NCI-H2196 treated with DMSO at 0.1 percent for 48 hours (cell line): ENCODE measurements around the gene NOXA1.
"Not testable (repeated sequence)": the region's sequence is repeated elsewhere in the genome, so short reads cannot be mapped to it uniquely, and the experiment has no call there.

Experiments used
- DNase-seq: peaks from one replicate; lab custom pipeline; 2025; ENCODE audit not compliant: unreplicated experiment; lab: John Stamatoyannopoulos, UW

NOXA1 gene

DNA sequence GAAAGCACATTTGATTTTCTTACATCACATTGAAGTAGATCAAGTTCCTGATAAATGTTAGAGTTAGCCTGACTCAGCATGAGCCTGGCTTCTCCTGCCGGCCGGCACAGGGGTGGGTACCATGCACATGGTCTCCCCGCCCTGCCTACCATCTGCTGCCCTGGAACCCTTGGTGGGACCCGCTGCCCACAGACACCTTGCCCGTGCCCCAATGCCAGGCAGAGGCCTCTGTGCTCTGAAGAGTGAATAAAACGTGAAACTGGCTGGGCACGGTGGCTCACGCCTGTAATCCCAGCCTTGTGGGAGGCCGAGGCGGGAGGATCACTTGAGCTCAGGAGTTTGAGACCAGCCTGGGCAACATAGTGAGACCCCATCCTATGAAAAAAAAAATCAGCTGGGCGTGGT is 17.5 kb upstream of the NOXA1 start:
- no peak for DNase-seq

DNA sequence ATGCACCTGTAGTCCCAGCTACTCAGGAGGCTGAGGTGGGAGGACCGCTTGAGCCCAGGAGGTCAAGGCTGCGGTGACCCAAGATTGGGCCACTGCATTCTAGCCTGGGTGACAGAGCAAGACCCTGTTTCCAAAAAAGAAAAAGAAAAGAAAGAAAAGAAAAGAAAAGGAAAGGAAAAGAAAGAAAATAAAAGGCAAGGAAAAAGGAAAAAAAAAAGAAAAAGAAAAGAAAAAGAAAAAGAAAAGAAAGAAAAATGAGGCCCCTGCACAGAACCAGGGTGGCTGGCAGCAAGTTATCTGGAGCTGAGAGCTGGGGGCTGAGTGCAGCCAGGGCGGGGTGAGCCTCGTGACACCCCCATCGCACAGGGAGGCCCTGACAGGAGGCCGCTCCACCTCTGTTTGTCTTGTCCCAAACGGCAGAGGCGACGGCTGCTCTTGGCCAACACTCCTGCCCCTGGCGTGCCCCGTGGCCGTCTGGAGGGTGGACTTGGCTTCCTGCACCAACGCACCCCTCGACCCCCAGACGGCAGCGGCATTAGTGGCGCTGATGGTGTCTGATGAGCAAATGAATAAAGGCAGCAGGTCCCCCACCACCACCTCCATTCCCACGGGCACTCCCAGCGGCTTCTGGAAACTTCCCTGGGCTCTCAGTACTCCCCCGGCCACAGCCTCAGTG is 17.0 kb upstream of the NOXA1 start:
- DNase-seq: no peak

DNA sequence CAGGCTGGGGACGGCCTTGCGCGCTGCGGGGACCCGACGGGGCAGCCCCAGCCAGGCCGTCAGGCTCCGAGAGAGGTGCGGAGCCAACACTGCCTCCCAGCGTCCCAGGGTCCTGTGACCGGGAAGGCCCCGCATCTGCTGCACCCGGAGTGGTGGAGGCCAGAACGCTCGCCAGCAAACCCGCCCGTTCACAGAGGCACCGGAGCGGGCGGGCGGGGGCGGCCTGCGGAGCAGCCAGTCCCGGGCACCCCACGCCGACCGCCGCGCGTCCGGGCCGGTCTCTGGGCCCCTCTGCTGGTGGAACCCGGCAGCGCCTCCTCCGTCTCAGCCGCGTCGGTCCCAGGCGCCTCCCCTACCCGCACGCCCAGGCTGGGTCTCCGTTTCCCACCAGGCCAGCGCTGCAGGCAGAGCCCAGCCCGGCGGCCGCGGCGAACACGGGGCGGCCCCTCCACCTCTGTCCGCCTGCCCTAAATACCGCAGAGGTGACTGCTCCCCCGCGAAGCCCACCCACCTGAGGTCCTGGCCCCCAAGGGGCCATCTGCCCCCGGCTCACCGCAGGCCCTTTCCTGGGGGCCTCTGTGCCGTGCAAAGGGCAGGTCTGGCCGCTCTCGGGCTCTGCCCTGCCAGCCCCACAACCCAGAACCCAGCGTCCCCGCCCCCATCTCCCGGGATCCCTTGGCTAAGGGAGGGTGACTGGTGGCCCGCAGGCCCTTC is 16.2 kb upstream of the NOXA1 start:
- no peak for DNase-seq

DNA sequence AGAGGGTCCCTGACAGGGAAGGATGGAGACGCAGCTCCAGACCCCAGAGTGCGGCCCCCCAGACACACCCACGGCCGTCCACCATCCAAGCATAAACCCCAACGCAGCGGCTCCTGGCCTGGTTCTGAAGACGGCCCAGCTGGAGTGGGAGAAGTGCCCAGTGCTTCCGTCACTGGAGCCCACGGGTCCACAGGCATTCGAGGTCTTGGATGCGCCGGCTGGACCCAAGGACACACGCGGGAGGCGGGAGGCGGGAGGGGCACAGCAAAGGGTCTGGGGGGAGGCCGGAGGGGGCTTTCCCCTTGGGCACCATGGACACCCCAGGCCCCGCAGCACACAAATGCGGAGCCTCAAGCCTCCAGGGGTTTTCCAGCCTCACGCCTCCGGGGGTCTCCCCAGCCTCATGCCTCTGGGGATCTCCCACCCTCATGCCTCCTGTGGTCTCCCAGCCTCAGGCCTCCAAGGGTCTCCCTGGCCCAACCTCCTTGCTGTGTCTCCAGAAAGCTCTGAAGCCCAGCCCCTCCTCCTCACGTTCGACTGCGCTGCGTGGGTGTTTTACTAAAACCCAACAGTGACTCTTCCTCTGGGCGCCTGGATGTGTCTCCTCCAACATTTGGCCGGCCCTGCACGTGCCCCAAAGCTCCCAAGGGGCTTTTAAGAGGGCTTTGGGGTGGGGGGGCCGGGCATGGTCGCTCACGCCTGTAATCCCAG is 15.4 kb upstream of the NOXA1 start:
- no peak for DNase-seq

DNA sequence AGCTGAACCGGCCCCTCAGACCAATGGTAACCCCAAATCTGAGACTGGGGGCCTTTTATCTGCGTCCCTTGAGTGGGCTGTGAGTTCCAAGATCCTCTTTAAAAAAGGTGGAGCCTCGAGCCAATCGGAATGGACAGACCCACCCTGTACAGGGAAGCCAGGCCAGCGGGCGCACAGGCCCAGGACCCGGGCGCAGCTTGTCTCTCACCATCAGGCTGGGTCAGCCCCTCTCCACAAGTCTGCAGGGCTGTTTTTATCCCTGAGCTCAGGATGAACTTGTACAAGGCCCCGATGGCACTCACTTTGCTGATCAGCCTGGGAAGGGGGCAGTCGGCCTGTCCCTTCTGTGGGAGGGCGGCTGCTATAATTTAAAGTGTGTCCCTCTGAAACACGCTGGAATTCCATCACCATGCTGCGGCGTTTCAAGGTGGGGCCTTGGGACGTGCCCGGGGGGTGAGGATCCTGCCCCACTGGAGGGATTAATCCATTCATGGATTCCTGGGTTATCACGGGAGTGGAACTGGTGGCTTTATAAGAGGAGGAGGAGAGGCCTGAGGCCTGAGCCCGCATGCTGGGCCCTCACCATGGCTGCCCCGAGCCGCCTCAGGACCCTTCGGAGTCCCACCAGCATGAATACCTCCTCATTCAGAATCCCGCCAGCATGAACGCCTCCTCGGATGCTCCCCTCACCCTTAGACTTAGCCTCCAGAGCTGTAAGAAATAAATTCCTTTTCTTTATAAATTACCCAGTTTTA is 14.4 kb upstream of the NOXA1 start:
- no peak for DNase-seq

DNA sequence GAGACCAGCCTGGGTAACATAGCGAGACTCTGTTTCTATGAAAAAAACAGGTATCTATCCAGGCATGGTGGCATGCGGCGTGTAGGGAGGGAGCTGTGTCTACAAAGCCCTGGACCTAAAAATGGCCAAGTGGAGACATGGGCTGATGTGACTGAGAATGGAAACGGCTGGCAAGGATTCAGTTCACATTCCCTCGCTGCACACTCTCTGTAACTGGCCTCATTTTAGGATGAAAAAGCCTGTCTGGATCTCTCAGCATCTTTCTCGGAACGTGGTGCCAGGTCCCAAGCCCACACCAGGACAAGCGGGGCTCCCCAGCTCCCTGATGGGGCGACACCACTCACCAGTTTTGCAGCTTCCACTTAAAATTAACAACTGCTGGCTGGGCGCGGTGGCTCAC is 13.7 kb upstream of the NOXA1 start:
- DNase-seq: no peak

DNA sequence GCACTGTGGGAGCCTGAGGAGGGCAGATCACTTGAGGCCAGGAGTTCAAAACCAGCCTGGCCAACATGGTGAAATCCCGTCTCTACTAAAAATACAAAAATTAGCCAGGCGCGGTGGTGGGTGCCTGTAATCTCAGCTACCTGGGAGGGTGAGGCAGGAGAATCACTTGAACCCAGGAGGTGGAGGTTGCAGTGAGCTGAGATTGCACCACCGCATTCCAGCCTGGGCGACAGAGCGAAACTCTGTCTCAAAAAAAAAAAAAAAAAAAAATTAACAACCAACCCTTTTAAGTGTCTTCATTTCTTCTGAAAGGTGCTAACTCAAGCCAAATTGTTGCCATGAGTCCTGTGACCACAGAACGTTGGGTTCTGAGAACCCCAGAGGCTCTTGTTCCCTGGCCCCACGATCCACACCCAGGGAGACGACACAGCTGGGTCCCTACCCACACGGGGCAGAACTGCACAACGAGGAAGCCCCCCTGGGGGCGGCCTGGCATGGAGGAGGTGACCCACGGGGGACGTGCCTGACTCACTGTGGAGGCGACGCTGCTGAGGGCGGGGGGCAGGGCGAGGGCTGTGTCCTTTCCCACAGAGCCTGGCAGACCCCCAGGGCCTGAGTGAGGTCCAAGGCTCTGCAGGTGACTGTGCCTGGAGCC is 12.8 kb upstream of the NOXA1 start:
- not testable (repeated sequence) for DNase-seq

DNA sequence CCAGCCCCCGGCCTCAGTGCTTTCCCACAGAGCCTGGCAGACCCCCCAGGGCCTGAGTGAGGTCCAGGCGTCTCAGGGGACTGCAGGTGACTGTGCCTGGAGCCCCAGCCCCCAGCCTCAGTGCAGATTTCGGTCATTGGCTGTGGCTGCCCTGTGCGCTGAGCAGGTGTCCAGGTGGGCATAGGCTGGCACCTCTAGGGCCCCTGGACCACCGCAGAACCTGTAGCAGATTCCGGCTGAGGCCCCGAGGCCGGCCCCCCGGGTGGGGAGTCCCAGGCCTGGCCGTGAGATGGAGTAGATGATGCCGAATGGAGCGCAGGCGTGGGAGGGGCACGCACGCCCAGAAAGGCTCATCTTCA is 12.3 kb upstream of the NOXA1 start:
- no peak for DNase-seq

DNA sequence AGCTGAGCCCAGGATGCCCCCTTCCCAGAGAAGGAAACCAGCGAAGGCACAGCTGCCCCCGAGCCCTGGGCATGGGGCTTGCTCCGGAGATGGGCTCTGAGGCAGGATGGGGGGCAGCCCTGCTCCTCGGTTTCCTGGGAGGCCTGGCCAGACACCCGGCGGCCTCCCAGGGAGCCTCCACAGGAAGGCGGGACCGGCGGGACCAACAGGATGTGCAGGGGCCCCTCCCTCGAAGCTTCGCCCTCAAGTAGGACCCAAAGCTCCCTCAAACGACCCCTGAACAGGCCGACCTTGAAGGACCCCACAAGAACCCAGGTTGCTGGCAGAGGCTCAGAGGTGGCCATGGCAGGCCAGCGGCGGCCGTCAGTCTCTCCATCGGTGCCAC is 11.9 kb upstream of the NOXA1 start:
- DNase-seq: no peak

DNA sequence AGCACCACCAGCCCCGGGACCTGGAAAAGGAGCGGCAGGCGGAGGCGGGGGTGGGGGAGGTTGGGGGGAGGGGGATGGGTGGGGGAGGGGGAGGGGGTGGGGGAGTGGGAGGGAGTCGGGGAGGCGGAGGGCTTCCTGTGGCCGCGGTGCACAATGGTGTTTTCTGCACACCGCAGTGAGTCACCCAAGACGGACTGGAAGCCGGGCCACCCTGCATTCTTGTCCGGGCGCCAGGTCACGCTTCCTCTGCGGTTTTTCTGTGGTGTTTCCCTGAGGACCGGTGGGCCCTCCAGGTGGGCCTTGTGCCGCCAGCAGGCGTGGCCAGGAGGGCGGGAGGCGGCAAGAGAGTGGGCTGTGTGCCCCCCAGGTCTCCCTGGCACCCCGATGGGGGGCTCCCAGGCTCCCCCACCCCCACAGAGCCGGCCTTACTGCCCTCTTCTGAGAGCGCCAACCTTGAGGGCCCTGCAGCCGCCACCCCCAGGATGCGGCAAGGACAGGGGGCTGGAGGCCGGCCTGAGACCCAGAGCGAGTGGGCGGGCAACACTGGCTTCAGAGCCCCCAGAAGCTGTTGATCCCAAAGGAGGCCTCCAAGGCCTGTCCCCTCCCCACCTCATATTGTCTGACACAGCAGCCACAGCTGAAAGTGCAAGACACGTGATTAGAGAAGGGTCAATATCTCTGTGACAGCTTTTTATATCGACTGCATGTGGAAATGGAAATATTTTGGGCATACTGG is 11.4 kb upstream of the NOXA1 start:
- no peak for DNase-seq

DNA sequence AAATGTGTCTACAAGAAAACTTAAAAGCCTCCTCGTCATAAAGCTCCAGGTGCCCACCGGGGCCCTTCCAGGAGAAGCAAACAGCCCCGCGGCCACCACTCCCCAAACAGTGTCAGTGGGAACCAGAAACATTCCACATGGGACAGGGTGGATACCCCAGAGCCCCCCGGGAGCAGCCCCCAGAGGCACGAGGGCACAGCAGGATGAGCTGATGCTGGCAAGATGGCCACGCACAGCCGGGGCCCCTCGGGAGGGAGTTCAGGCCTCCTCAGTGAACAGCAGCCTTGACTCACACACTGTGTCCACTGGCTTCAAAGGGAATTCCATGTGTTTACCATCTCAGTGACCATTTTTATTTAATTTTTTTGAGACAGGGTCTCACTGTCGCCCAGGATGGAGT is 10.8 kb upstream of the NOXA1 start:
- DNase-seq: no peak

DNA sequence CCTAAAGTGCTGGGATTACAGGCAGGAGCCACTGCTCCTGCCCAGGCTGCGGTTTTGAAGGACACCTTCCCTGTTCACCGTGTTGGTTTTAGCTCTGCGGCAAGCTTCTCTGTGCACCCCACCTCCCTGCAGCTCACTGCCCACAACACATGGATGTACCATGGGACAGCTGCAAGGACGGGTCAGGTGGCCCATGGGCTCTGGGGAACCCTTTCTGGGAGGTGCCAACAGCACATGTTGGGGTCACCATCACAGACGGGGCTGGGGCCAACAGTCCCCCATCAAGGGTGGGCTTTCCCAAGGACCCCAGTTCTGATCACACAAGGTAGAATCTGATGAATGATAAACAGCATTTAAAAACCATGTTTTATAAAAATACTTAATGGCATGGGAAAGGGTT is 7.7 kb upstream of the NOXA1 start:
- DNase-seq: no peak

DNA sequence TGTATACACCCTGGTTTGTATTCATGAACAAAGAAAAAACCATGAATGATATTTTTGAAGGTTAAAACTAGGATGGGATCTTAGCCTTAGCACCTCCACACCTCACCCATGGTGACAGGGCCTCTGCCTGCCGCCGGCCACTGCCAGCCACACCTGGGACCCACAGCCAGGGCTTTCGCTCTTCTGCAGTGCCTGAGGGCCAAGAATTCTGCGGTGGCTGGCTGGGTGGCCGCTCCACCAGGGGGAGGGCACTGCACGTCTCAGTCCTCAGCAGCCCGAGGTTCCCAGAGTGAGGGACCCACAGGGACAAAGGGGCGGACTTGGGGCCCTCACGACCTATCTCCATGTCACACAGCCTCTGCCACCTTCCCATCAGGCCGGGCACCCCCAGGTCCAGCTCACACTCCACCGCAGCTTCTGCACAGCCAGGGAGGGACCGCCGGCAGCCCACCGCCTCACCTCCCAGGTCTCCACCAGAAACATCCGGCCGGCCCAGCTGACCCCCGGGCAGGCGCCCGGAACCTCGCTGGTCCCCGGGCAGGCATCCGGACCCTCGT is 7.1 kb upstream of the NOXA1 start:
- DNase-seq: no peak

DNA sequence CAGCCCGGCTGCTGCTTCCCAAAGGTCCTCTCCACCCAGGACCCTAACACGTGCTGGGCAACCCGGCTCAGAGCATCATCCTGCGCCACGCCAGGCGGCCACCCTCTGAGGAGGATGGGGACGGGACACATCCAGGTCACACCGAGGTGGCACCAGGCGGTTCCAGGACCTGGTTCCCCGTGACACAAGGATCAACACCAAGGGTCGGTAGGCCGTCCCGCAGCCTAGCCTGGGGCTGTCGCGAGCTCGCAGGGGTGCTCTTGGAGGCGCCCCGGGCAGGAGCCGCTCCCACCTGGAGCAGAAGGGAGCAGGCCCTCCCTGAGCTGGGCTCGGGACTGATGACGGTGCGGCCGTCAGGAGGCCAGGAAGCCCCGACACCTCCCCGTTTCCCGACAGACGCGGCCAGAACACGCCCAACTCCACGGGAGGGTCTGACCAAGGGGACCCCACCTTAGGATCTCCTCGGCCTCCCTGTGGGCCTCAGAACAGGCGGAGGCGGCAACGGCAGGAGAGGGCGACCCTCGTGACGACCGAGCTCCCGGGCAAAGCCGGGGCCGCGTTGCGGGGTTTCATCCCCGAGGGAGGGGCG is 6.5 kb upstream of the NOXA1 start:
- no peak for DNase-seq

DNA sequence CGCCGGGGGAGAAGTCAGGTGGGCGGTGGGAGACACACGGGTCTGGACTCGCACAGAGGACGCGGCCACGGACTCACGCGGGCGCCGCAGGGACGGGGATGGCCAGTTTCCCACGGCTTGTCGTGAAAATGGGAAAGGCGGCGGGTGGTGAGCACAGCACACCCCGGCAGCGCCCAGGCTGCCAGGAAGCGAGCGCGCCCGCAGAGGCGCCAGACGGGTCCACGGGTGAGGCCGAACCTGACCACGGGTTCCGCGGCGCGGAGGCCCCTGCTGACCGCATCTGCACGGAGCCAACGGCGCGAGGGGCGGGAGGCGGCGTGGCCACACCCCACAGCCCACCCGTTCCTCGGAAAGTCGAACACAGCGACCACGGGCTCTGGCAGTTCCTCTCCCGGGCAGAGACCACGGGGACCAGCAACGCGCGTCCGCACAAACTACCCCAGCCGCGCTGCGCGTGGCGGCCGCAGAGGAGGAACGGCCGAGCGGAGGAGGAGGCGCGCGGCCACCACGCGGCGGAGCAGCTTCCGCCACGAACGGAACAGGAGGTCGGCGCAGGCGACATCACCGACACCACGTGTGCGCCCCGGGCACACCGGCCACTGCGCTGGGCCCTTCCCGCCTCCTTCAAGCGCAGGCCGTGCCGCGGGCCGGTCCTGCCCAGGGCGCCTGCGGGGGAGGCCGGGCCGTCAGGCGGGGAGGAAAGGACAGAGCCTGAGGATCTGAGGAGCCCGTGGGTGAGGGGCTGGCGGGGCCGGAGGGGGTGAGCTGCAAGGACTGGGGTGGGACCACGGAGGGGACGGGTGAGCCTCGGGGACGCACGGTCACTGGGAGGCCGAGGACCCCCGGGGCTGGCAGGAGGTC is 5.8 kb upstream of the NOXA1 start:
- DNase-seq: no peak

DNA sequence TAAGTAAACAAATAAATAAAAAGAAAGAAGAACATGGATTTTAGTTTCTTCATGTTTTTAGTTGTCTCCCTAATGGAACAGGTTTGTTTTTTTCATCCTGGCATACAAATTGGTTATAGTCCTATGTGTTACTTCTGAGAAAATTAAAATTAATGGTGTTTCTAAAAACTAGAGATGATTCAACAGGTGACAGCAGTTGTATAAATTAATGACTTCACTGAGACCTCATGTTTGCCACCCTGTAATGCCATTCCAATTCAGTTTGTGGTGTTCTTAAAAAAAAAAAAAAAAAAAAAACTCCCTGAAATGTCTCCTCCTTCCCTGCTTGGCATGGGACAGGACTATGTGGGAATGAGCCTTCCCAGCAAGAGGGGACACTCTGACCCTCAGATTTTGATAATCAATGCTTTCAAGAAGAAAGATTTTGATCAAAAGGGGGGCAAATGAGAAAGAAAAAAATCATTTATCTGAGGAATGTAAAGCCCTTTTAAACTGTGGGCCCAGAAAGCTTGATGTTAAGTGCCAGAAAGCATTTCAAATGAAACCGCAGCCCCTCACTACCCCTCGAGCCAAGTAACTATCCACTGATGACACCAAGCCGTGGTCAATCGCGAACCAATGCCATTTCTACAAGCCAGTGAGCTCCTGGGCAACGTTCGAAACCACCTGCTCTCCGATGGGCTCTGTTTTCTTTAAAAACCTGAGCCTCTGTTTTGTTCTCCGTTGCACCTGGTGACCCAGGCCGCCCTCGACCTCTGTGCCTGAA is 1.2 kb upstream of the NOXA1 start:
- DNase-seq: no peak

DNA sequence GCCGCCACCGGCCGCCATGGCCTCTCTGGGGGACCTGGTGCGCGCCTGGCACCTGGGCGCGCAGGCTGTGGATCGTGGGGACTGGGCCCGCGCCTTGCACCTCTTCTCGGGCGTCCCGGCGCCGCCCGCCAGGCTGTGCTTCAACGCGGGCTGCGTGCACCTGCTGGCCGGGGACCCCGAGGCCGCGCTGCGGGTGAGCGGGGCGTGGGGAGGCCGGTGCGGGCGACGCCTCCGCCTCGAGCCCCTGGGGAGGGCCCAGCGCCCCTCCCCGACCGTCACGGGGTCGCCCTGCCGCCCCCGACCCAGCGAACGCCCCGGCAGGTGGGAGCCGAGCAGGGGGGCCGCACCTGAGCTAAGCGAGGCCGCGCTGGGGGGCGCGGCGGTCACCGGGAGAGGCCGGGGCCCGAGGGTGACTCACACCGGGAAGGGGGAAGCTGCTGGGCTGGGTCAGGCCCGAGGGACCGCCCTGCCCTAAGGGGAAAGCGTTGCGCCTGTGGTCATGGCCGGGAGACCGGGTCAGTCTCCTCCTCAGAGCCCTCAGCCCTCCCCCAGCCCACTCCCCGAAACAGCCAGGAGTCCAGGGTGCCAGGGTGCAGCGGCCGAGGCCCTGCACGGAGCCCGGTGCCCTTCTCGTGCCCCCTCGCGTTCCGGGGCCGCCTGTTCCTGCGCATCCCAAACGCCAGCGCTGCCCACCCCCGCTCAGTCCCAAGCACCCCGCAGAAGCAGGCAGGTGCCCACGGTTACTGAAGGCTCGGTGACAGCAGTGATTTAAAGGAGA is 510 bp downstream of the NOXA1 start:
- DNase-seq: no peak
